Activated CD4-positive, alpha-beta T cell treated with anti-CD3 and anti-CD28 coated beads, Interleukin-2, amount 10 ng/mL, durations not matched to agents 7 days and 5 days (primary cell): ENCODE data around the gene AMOTL1. TPM values are rescaled to one million over a fixed set of nuclear protein-coding genes. Genes with fewer than 3 reads are reported as not detected.

Experiments
- CTCF ChIA-PET: fragments of 350-600 bp; sonication (Branson Sonifier 250); formaldehyde crosslinking; loops from one replicate; lab custom pipeline; 2021; ENCODE audit warnings: antibody characterized with exemption; lab: Charles Lee
- POLR2A ChIA-PET: fragments of 350-600 bp; sonication (Branson Sonifier 250); formaldehyde crosslinking; loops from one replicate; lab custom pipeline; 2021; ENCODE audit warnings: antibody characterized with exemption; lab: Charles Lee
- DNase-seq: peaks from one replicate; pipeline ENCODE4 v3.0.0-alpha.2; 2020
- H3K27ac Mint-ChIP-seq: one replicate; pipeline ENCODE4 v1.8.0; 2021; ENCODE audit warnings: mild to moderate bottlenecking, moderate library complexity, mixed read lengths
- H3K27me3 Mint-ChIP-seq: one replicate; pipeline ENCODE4 v1.8.0; 2021; ENCODE audit warnings: mixed read lengths
- H3K36me3 Mint-ChIP-seq: one replicate; pipeline ENCODE4 v1.8.0; 2021; ENCODE audit warnings: low read depth, mixed read lengths
- H3K4me1 Mint-ChIP-seq: one replicate; pipeline ENCODE4 v1.8.0; 2021; ENCODE audit warnings: mixed read lengths
- H3K4me3 Mint-ChIP-seq: one replicate; pipeline ENCODE4 v1.8.0; 2021; ENCODE audit warnings: mild to moderate bottlenecking, moderate library complexity, mixed read lengths
- H3K9me3 Mint-ChIP-seq: one replicate; pipeline ENCODE4 v1.8.0; 2021; ENCODE audit warnings: mixed read lengths
- total RNA-seq, 2 experiments: library from RNA; stranded (reverse); gene quantifications; one replicate each; pipeline ENCODE4 v1.2.3, GENCODE V29; 2021

Gene AMOTL1
- total RNA-seq, 2 experiments from 2014 or later = 3.1 to 4.0 TPM

GRCh38 chr11:94793002-94793401, 24.8 kb downstream of the AMOTL1 start:
- no peak overlapping the region for H3K27ac Mint-ChIP-seq
- ChIA-PET CTCF (no interaction called here), POLR2A (no interaction called here)
- no peak overlapping the region for H3K4me3 Mint-ChIP-seq
- peaks cover 7% of the 10 kb centered on the region for H3K27me3 Mint-ChIP-seq
- H3K9me3 Mint-ChIP-seq = no peaks in the 10 kb centered on the region
- no peaks in the 10 kb centered on the region for H3K36me3 Mint-ChIP-seq
- DNase-seq = no peak
- H3K4me1 Mint-ChIP-seq = no peaks in the 10 kb centered on the region

GRCh38 chr11:94793822-94794221, 25.7 kb downstream of the AMOTL1 start:
- H3K4me3 Mint-ChIP-seq = no peak overlapping the region
- no peaks in the 10 kb centered on the region for H3K9me3 Mint-ChIP-seq
- no peak overlapping the region for H3K27ac Mint-ChIP-seq
- peaks cover 7% of the 10 kb centered on the region for H3K27me3 Mint-ChIP-seq
- no peaks in the 10 kb centered on the region for H3K36me3 Mint-ChIP-seq
- ChIA-PET POLR2A (no interaction called here), CTCF (interaction anchor here (0.5 kb wide), 1 partner anchor 40 kb away, joined by 3 read pairs; no protein-coding TSS in a partner anchor)
- H3K4me1 Mint-ChIP-seq = no peaks in the 10 kb centered on the region
- no peak for DNase-seq

GRCh38 chr11:94794287-94795168, 26.4 kb downstream of the AMOTL1 start:
- CTCF ChIA-PET = interaction anchor here (1.1 kb wide), 1 partner anchor 182 kb away, joined by 3 read pairs; no protein-coding TSS in a partner anchor
- H3K27me3 Mint-ChIP-seq = peaks cover 7% of the 10 kb centered on the region
- no peaks in the 10 kb centered on the region for H3K36me3 Mint-ChIP-seq
- POLR2A ChIA-PET = no interaction called here
- no peaks in the 10 kb centered on the region for H3K9me3 Mint-ChIP-seq
- no peaks in the 10 kb centered on the region for H3K4me1 Mint-ChIP-seq
- H3K27ac Mint-ChIP-seq = no peak overlapping the region
- H3K4me3 Mint-ChIP-seq = no peak overlapping the region
- no peak for DNase-seq

- no peaks in the 10 kb centered on the region for H3K9me3 Mint-ChIP-seq
- ChIA-PET CTCF (no interaction called here), POLR2A (no interaction called here)
- H3K27ac Mint-ChIP-seq = no peak overlapping the region
- H3K4me3 Mint-ChIP-seq = no peak overlapping the region
- no peak for DNase-seq
- H3K4me1 Mint-ChIP-seq = no peaks in the 10 kb centered on the region
- H3K27me3 Mint-ChIP-seq = peaks cover 7% of the 10 kb centered on the region
- H3K36me3 Mint-ChIP-seq = no peaks in the 10 kb centered on the region
Measured at GRCh38 chr11:94795476-94796189, 27.5 kb downstream of the AMOTL1 start.

- Mint-ChIP-seq H3K4me1 (no peaks in the 10 kb centered on the region), H3K36me3 (no peaks in the 10 kb centered on the region), H3K4me3 (no peak overlapping the region), H3K9me3 (no peaks in the 10 kb centered on the region), H3K27me3 (peaks cover 7% of the 10 kb centered on the region), H3K27ac (no peak overlapping the region)
- POLR2A ChIA-PET = no interaction called here
- CTCF ChIA-PET = no interaction called here
- no peak for DNase-seq
Measured at GRCh38 chr11:94796190-94796580, 28.0 kb downstream of the AMOTL1 start.

DNA sequence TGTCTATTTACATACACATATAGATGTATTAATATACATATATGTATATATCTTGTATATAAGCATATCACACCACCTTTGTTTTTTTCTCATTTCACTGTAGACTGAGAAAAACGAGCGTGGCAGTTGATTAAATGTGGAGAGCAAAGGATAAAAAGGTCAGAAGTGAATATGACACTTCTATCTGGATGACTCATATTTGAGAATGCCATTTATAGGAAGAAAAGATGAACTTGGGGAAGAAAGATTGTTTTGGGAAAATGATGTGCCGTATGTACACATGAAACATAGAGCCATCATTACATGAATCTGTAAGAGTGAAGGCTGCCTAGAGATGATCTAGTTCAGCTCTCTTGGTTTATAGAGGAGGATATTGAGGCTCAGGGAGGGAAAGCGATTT, 28.7 kb downstream of the AMOTL1 start:
- no peak for DNase-seq
- H3K4me3 Mint-ChIP-seq = no peak overlapping the region
- ChIA-PET POLR2A (no interaction called here), CTCF (no interaction called here)
- H3K4me1 Mint-ChIP-seq = no peaks in the 10 kb centered on the region
- no peaks in the 10 kb centered on the region for H3K9me3 Mint-ChIP-seq
- no peaks in the 10 kb centered on the region for H3K36me3 Mint-ChIP-seq
- H3K27ac Mint-ChIP-seq = no peak overlapping the region
- H3K27me3 Mint-ChIP-seq = peaks cover 7% of the 10 kb centered on the region

DNA sequence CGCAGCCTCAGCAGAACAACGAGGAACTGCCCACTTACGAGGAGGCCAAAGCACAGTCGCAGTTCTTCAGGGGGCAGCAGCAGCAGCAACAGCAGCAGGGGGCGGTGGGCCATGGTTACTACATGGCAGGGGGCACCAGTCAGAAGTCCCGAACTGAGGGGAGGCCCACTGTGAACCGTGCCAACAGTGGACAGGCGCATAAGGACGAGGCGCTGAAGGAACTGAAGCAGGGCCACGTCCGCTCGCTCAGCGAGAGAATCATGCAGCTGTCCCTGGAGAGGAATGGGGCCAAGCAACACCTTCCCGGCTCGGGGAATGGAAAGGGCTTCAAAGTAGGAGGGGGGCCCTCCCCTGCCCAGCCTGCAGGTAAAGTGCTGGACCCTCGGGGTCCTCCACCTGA, 31.6 kb downstream of the AMOTL1 start:
- DNase-seq = no peak
- no peaks in the 10 kb centered on the region for H3K9me3 Mint-ChIP-seq
- H3K36me3 Mint-ChIP-seq = no peaks in the 10 kb centered on the region
- H3K4me1 Mint-ChIP-seq = no peaks in the 10 kb centered on the region
- no peak overlapping the region for H3K27ac Mint-ChIP-seq
- CTCF ChIA-PET = no interaction called here
- peaks cover 5% of the 10 kb centered on the region for H3K27me3 Mint-ChIP-seq
- H3K4me3 Mint-ChIP-seq = no peak overlapping the region
- POLR2A ChIA-PET = no interaction called here

- no peak for DNase-seq
- Mint-ChIP-seq H3K27ac (no peak overlapping the region), H3K36me3 (no peaks in the 10 kb centered on the region), H3K4me1 (no peaks in the 10 kb centered on the region), H3K4me3 (no peak overlapping the region), H3K9me3 (no peaks in the 10 kb centered on the region), H3K27me3 (peaks cover 1% of the 10 kb centered on the region)
- ChIA-PET CTCF (no interaction called here), POLR2A (no interaction called here)
Measured at GRCh38 chr11:94800414-94800813, 32.3 kb downstream of the AMOTL1 start.

- ChIA-PET CTCF (no interaction called here), POLR2A (no interaction called here)
- no peaks in the 10 kb centered on the region for H3K9me3 Mint-ChIP-seq
- H3K36me3 Mint-ChIP-seq = no peaks in the 10 kb centered on the region
- no peak overlapping the region for H3K27ac Mint-ChIP-seq
- H3K4me1 Mint-ChIP-seq = no peaks in the 10 kb centered on the region
- no peak overlapping the region for H3K4me3 Mint-ChIP-seq
- peaks cover under 1% of the 10 kb centered on the region for H3K27me3 Mint-ChIP-seq
- no peak for DNase-seq
Measured at GRCh38 chr11:94801866-94802460, 33.8 kb downstream of the AMOTL1 start.

GRCh38 chr11:94802501-94802900, 34.3 kb downstream of the AMOTL1 start:
- ChIA-PET POLR2A (no interaction called here), CTCF (no interaction called here)
- Mint-ChIP-seq H3K27me3 (peaks cover 2% of the 10 kb centered on the region), H3K9me3 (no peaks in the 10 kb centered on the region), H3K4me3 (no peak overlapping the region), H3K4me1 (no peaks in the 10 kb centered on the region), H3K36me3 (no peaks in the 10 kb centered on the region), H3K27ac (no peak overlapping the region)
- DNase-seq = no peak

- Mint-ChIP-seq H3K27me3 (peaks cover 2% of the 10 kb centered on the region), H3K4me3 (no peak overlapping the region), H3K9me3 (no peaks in the 10 kb centered on the region), H3K27ac (no peak overlapping the region), H3K36me3 (no peaks in the 10 kb centered on the region), H3K4me1 (no peaks in the 10 kb centered on the region)
- POLR2A ChIA-PET = no interaction called here
- CTCF ChIA-PET = interaction anchor here (1.6 kb wide), 1 partner anchor 48 kb away, joined by 3 read pairs; no protein-coding TSS in a partner anchor
- no peak for DNase-seq
Measured at GRCh38 chr11:94803491-94803890, 35.3 kb downstream of the AMOTL1 start.

- Mint-ChIP-seq H3K36me3 (no peaks in the 10 kb centered on the region), H3K27me3 (peaks cover 4% of the 10 kb centered on the region), H3K9me3 (no peaks in the 10 kb centered on the region), H3K4me3 (no peak overlapping the region), H3K4me1 (no peaks in the 10 kb centered on the region), H3K27ac (no peak overlapping the region)
- no peak for DNase-seq
- ChIA-PET POLR2A (no interaction called here), CTCF (interaction anchor here (1.6 kb wide), 1 partner anchor 49 kb away, joined by 3 read pairs; no protein-coding TSS in a partner anchor)
Measured at GRCh38 chr11:94804874-94805273, 36.7 kb downstream of the AMOTL1 start.

GRCh38 chr11:94806014-94806413, 37.9 kb downstream of the AMOTL1 start:
- Mint-ChIP-seq H3K4me3 (no peak overlapping the region), H3K36me3 (no peaks in the 10 kb centered on the region), H3K9me3 (no peaks in the 10 kb centered on the region), H3K27ac (no peak overlapping the region), H3K27me3 (peaks cover 4% of the 10 kb centered on the region), H3K4me1 (no peaks in the 10 kb centered on the region)
- POLR2A ChIA-PET = no interaction called here
- DNase-seq = no peak
- CTCF ChIA-PET = no interaction called here
